OCI-LY3 (cell line): ENCODE data around the gene DGAT2L6.

Source experiments
- H2AFZ ChIP-seq: fragments of 200-600, 300-600 bp; shearing (Covaris generic); 2 replicates; pipeline ENCODE4 v1.6.0; 2014; ENCODE audit warnings: antibody characterized with exemption, low read depth, low read length
- H3K27ac ChIP-seq: fragments of 200-600, 300-600 bp; sonication (generic); 2 replicates; pipeline ENCODE4 v1.5.1; 2014; ENCODE audit warnings: mild to moderate bottlenecking, low read length, moderate library complexity, mixed read lengths
- H3K27me3 ChIP-seq: fragments of 200-600, 300-600 bp; sonication (generic); 2 replicates; pipeline ENCODE4 v1.6.1; 2014; ENCODE audit warnings: low read depth, low read length, mixed read lengths
- H3K36me3 ChIP-seq: fragments of 200-600, 300-600 bp; sonication (generic); replicated peaks from 2 replicates; pipeline ENCODE3; 2014; ENCODE audit warnings: low read depth, low read length, mixed read lengths
- H3K4me1 ChIP-seq: fragments of 300-600, 200-600 bp; sonication (generic); 2 replicates; pipeline ENCODE4 v1.6.1; 2014; ENCODE audit warnings: low read length, mixed read lengths
- H3K4me2 ChIP-seq: fragments of 200-600, 300-600 bp; sonication (generic); 2 replicates; pipeline ENCODE4 v1.6.1; 2014; ENCODE audit warnings: low read length, mixed read lengths
- H3K4me3 ChIP-seq: fragments of 300-600, 200-600 bp; sonication (generic); 2 replicates; pipeline ENCODE4 v1.5.1; 2014; ENCODE audit warnings: antibody characterized with exemption, mild to moderate bottlenecking, low read length, moderate library complexity
- H3K79me2 ChIP-seq: fragments of 300-600, 200-600 bp; shearing (Covaris generic); 2 replicates; pipeline ENCODE4 v1.6.1; 2014; ENCODE audit warnings: mild to moderate bottlenecking, low read length, mixed read lengths
- H3K9ac ChIP-seq: fragments of 300-600, 200-600 bp; shearing (Covaris generic); 2 replicates; pipeline ENCODE4 v1.6.0; 2014; ENCODE audit warnings: mild to moderate bottlenecking, low read length, moderate library complexity
- H3K9me3 ChIP-seq: fragments of 200-600, 300-600 bp; shearing (Covaris generic); 2 replicates; pipeline ENCODE4 v1.6.1; 2014; ENCODE audit warnings: low read length, mixed read lengths; ENCODE audit not compliant: insufficient read depth
- H4K20me1 ChIP-seq: fragments of 200-600, 300-600 bp; sonication (generic); 2 replicates; pipeline ENCODE4 v1.6.1; 2016; ENCODE audit warnings: low read length, mixed read lengths; ENCODE audit not compliant: insufficient read depth
- EZH2phosphoT487 ChIP-seq: fragments of 200-600 bp; shearing (Covaris generic); IDR thresholded peaks from 2 replicates; pipeline ENCODE4 v1.6.1; 2018; ENCODE audit warnings: antibody characterized with exemption, mixed run types, low read depth
- TF ChIP-seq, protein P1 (sequence below): fragments of 200-600, 300-600 bp; sonication (generic); IDR thresholded peaks from 2 replicates; pipeline ENCODE4 v1.5.1; 2014; ENCODE audit warnings: antibody characterized with exemption, low read length, low read depth

The DGAT2L6 gene

DNA sequence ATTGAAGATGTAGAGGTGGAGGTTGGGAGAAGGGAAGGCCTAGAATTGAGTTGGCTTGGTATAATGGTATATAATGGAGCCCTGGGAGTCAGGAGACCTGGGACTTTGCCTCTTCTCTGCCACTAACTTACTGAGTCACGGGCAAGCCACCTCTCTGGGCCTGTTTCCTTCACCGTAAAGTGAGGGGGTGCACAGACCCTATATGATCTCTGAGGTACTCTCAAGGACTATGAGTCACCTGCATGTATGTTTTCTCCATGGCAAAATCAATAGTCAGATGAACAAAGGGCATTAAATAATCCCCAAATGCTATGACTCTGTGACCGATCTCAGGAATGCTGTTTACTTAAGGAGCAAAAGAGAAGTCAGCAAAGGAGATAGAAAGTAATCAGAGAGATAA is 77.6 kb downstream of the DGAT2L6 start:
- no peak overlapping the region for H3K4me3 ChIP-seq
- H3K4me1 ChIP-seq, result no peaks in the 10 kb centered on the region; the same call in 1 of the 2 replicates
- no peaks in the 10 kb centered on the region for H3K9me3 ChIP-seq
- H3K79me2 ChIP-seq, result no peaks in the 10 kb centered on the region
- H3K36me3 ChIP-seq, result no peaks in the 10 kb centered on the region
- no peak overlapping the region for H3K27ac ChIP-seq
- no peak overlapping the region for H3K9ac ChIP-seq
- H3K27me3 ChIP-seq, result no peaks in the 10 kb centered on the region; the same call in 1 of the 2 replicates
- no peak overlapping the region for H3K4me2 ChIP-seq
- TF ChIP-seq, protein P1, sequence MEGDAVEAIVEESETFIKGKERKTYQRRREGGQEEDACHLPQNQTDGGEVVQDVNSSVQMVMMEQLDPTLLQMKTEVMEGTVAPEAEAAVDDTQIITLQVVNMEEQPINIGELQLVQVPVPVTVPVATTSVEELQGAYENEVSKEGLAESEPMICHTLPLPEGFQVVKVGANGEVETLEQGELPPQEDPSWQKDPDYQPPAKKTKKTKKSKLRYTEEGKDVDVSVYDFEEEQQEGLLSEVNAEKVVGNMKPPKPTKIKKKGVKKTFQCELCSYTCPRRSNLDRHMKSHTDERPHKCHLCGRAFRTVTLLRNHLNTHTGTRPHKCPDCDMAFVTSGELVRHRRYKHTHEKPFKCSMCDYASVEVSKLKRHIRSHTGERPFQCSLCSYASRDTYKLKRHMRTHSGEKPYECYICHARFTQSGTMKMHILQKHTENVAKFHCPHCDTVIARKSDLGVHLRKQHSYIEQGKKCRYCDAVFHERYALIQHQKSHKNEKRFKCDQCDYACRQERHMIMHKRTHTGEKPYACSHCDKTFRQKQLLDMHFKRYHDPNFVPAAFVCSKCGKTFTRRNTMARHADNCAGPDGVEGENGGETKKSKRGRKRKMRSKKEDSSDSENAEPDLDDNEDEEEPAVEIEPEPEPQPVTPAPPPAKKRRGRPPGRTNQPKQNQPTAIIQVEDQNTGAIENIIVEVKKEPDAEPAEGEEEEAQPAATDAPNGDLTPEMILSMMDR, result no peak
- no peak for TF ChIP-seq EZH2phosphoT487
- no peak overlapping the region for H2AFZ ChIP-seq
- no peaks in the 10 kb centered on the region for H4K20me1 ChIP-seq
